GM12892 (cell line): ENCODE measurements around the gene TWF2.

Source experiments
- POLR2A ChIP-seq: IDR thresholded peaks from 2 replicates; pipeline ENCODE4 v1.6.1; 2011; ENCODE audit warnings: low read depth, low read length, control low read depth
- TAF1 ChIP-seq: IDR thresholded peaks from 2 replicates; pipeline ENCODE4 v1.6.1; 2011; ENCODE audit warnings: low read depth, mild to moderate bottlenecking, control low read depth, low read length, borderline replicate concordance

DNA sequence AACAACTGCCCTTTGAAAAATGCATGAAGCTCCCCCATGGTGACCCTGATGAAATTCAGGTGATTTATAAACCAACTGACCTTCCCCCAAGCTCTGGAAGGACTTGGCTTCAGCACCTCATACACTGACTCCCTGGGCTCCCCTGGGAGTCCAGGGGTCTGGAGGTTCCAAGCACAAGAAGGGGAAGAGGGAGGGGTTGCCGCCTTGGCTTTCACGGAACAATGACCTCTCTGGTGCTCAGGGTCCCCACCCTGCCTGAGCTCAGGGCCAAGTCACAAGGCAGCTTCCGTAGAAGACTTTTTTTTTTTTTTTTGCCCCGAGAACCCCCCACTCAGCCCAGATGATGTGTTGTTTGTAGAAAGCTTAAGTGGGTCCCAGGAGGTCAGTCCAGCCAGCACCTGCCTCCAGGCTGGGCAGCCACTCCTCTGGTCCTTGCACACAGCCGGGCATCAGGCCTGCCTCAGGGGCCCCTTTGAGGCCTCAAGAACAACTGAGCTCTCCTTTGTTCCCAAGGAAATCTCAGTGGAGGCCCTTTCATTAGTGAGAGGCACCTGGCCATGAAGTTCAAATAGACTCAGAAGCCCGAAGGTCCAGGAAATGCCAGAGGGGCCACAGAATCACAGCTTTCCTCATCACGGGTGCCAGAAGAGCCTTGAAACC lies 55.0 kb downstream of the TWF2 start:
- TF ChIP-seq POLR2A = no peak
- TF ChIP-seq TAF1 = no peak
